Transverse colon (tissue), 4 donors: ENCODE measurements around the gene MT1F. TPM values are rescaled to one million over a fixed set of nuclear protein-coding genes. Genes with fewer than 3 reads are reported as not detected.

Source experiments
- DNase-seq: peaks from one replicate; pipeline ENCODE4 v3.0.0-alpha.2; 2019
- H3K27ac ChIP-seq, 4 donors: fragments of 200-600 bp; sonication (generic); 2 replicates each; pipeline ENCODE4 v1.5.1; 2016 to 2018; ENCODE audit warnings: inconsistent platforms in 4 of 4
- H3K27me3 ChIP-seq: fragments of 200-600 bp; sonication (generic); 2 replicates; pipeline ENCODE4 v1.5.1; 2017; ENCODE audit warnings: inconsistent platforms
- H3K36me3 ChIP-seq, 4 donors: fragments of 200-600 bp; sonication (generic); 2 replicates each; pipeline ENCODE4 v1.5.1; 2017 to 2019; ENCODE audit warnings: inconsistent platforms in 4 of 4
- H3K4me1 ChIP-seq, 4 donors: fragments of 200-600 bp; sonication (generic); 2 replicates each; pipeline ENCODE4 v1.5.1; 2017 to 2020; ENCODE audit warnings: inconsistent platforms in 4 of 4
- H3K4me3 ChIP-seq, 4 donors: fragments of 200-600 bp; sonication (generic); 1 replicate in 1 of 4; 2 replicates in 3 of 4; pipeline versions ENCODE4 v1.5.1 to v1.6.1; 2017 to 2019; ENCODE audit warnings: inconsistent platforms in 4 of 4
- H3K9me3 ChIP-seq, 2 donors: fragments of 200-600 bp; sonication (generic); 2 replicates each; pipeline ENCODE4 v1.5.1; 2017 to 2019; ENCODE audit warnings: inconsistent platforms in 2 of 2
- CTCF ChIP-seq, 5 experiments: fragments of 200-600 bp in 3 of 5; fragments of 450-650 bp in 2 of 5; sonication (generic) in 3 of 5; IDR thresholded peaks; 1 replicate in 2 of 5; 2 replicates in 3 of 5; pipeline ENCODE4 v1.5.1; 2016 to 2017; ENCODE audit warnings: antibody characterized with exemption in 5 of 5, inconsistent platforms in 3 of 5, mild to moderate bottlenecking in 2 of 5, moderate library complexity in 1 of 5
- EP300 ChIP-seq: sonication (generic); formaldehyde crosslinking; IDR thresholded peaks from one replicate; pipeline ENCODE4 v1.6.1; 2017; ENCODE audit warnings: antibody characterized with exemption, low read depth
- POLR2A ChIP-seq: fragments of 450-650 bp; IDR thresholded peaks from one replicate; pipeline ENCODE4 v1.6.1; 2016; ENCODE audit warnings: antibody characterized with exemption, mild to moderate bottlenecking, moderate library complexity
- POLR2AphosphoS5 ChIP-seq, 3 donors: sonication (generic); formaldehyde crosslinking; IDR thresholded peaks; one replicate each; pipeline ENCODE4 v1.6.1; 2016; ENCODE audit warnings: antibody characterized with exemption in 3 of 3
- WGBS, 2 donors: methylation state at CpG; one replicate each; pipeline ENCODE4 v1.1.5; 2018; ENCODE audit warnings: low coverage in 1 of 2; 5-methylcytosine and 5-hydroxymethylcytosine counted together
- in situ Hi-C, 4 donors: fragments of 200-750 bp; cut with MboI; loops; one replicate each; pipeline versions ENCODE4 v1.15.0 to v1.15.1; 2017; ENCODE audit warnings: low sequenced_read_pairs in 3 of 4, low pct_ligation_motif_present in 1 of 4, low pct_unique_long_range_greater_than_20kb in 1 of 4
- intact Hi-C: fragments of 100-400 bp; cut with DNase I; formaldehyde crosslinking; loops from one replicate; pipeline ENCODE4 v1.15.1; 2023; ENCODE audit warnings: low total_unique reads
- total RNA-seq, 4 donors: library from RNA; depleted of rRNA; stranded (reverse); fragments of >200 nt; gene quantifications; one replicate each; pipeline ENCODE4 v1.1.0, GENCODE V29; 2016

Gene MT1F
- total RNA-seq, 4 donors from 2014 or later = 6.8 to 54.5 (median 18.9) TPM

- intact Hi-C loops (no loop called here), in situ Hi-C loops (no loop called here)
- Histone ChIP-seq H3K4me3 (peak overlapping the region in 3 of 4 donors; percentile 45 to 75 (median 48)), H3K27ac (peak overlapping the region; percentile 87 to 91 (median 90)), H3K4me1 (peaks cover 6 to 25% (median 19%) of the 10 kb centered on the region in 4 donors), H3K36me3 (no peaks in the 10 kb centered on the region), H3K9me3 (no peaks in the 10 kb centered on the region), H3K27me3 (no peaks in the 10 kb centered on the region)
- 18% methylated on average over 10 of the region's 10 CpGs; no CpG with 5 or more reads in 1 of the 2 donors for WGBS, 2 donors
- peak; percentile 52 for DNase-seq
- no peak for TF ChIP-seq EP300
- peak; percentile 60 for TF ChIP-seq POLR2A
- TF ChIP-seq CTCF (IDR thresholded peaks at IDR 0.05) = no peak
- TF ChIP-seq POLR2AphosphoS5 (IDR thresholded peaks at IDR 0.05) = peak; percentile 44 to 70 (median 61)
These were observed 47.6 kb upstream of the MT1F start for GRCh38 chr16:56610017-56610608.

DNA sequence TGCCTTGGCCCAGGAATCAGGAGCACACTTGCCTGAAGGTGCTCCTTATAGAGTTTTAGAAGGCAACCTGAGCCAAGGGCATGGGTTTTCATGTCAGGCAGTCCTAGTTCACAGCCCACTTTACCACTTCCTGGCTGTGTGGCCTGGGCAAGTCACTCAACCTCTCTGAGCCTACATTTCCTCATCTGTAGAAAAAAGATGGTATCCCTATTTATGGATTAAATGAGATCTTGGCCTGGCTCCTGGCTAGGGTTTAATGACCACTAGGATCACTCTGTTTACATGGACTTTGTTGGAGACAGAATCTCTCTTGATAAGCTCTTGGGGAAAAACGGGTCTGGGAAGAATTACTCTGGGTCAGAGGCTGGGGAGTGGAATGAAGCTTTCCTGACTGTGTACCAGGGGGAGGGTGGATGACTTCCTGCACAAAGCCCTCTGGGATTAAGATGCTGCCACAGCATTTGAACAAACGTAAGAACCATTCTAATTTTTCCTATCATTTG lies 47.1 kb upstream of the MT1F start:
- no peak overlapping the region for H3K4me3 ChIP-seq
- DNase-seq = no peak
- intact Hi-C loops = no loop called here

GRCh38 chr16:56611281-56611833 lies 46.4 kb upstream of the MT1F start:
- H3K9me3 ChIP-seq = no peaks in the 10 kb centered on the region
- peak in 1 of 3 donors; percentile 9 for TF ChIP-seq POLR2AphosphoS5 (IDR thresholded peaks at IDR 0.05)
- no peak for TF ChIP-seq POLR2A
- TF ChIP-seq CTCF (IDR thresholded peaks at IDR 0.05) = no peak
- TF ChIP-seq EP300 = no peak
- no peak overlapping the region for H3K4me3 ChIP-seq
- intact Hi-C loops = no loop called here
- in situ Hi-C loops = no loop called here
- peaks cover 6 to 25% (median 19%) of the 10 kb centered on the region in 4 donors for H3K4me1 ChIP-seq
- H3K27ac ChIP-seq = peak overlapping the region; percentile 87 to 91 (median 90)
- DNase-seq = no peak
- 72% methylated on average over 2 of the region's 2 CpGs; no CpG with 5 or more reads in 1 of the 2 donors for WGBS, 2 donors
- no peaks in the 10 kb centered on the region for H3K27me3 ChIP-seq
- H3K36me3 ChIP-seq = no peaks in the 10 kb centered on the region

More for the DNA sequence above, 47.1 kb upstream of the MT1F start:
- no peaks in the 10 kb centered on the region for H3K9me3 ChIP-seq
- TF ChIP-seq CTCF (IDR thresholded peaks at IDR 0.05) (no peak), POLR2AphosphoS5 (IDR thresholded peaks at IDR 0.05) (no peak), EP300 (no peak), POLR2A (no peak)
- no peaks in the 10 kb centered on the region for H3K27me3 ChIP-seq
- 40% methylated on average over 2 of the region's 2 CpGs; no CpG with 5 or more reads in 1 of the 2 donors for WGBS, 2 donors
- peak overlapping the region; percentile 87 to 91 (median 90) for H3K27ac ChIP-seq
- H3K4me1 ChIP-seq = peaks cover 6 to 25% (median 19%) of the 10 kb centered on the region in 4 donors
- in situ Hi-C loops = no loop called here
- no peaks in the 10 kb centered on the region for H3K36me3 ChIP-seq

DNA sequence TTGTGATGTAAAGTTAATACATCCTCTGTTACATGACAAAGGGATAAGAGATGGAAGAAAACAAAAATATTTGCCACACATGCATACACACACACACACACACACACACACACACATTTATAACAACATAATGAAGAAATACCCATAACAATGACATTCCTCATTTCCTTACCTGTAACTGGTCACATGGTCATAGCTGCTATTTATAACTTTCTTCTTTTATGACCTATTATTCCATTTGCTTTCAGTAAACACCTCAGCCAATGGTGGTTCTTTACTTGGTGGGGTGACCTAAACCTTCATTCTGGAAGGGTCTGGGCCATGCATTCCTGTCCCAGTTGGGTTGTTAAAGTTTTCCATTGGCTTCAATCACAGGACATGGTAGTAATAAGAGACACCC lies 44.1 kb upstream of the MT1F start:
- Histone ChIP-seq H3K27ac (no peak overlapping the region), H3K4me1 (peaks cover 12 to 32% (median 24%) of the 10 kb centered on the region in 4 donors), H3K36me3 (no peaks in the 10 kb centered on the region), H3K4me3 (no peak overlapping the region), H3K27me3 (peaks cover under 1% of the 10 kb centered on the region), H3K9me3 (no peaks in the 10 kb centered on the region)
- in situ Hi-C loops = no loop called here
- no peak for DNase-seq
- TF ChIP-seq EP300 = no peak
- no peak for TF ChIP-seq POLR2AphosphoS5 (IDR thresholded peaks at IDR 0.05)
- intact Hi-C loops = no loop called here
